NCI-H526 (cell line): Measurements from ENCODE around the gene LILRB5.
"Not testable (repeated sequence)": the region's sequence is repeated elsewhere in the genome, so short reads cannot be mapped to it uniquely, and the experiment has no call there.

Source experiments
- DNase-seq, 2 experiments: peaks; one replicate each; lab custom pipeline; 2025; lab: John Stamatoyannopoulos, UW

LILRB5 gene

GRCh38 chr19:54275951-54276350 lies 18.9 kb upstream of the LILRB5 start:
- no peak for DNase-seq

GRCh38 chr19:54274516-54274915 lies 17.4 kb upstream of the LILRB5 start:
- DNase-seq: not testable (repeated sequence)

GRCh38 chr19:54273821-54274220 lies 16.7 kb upstream of the LILRB5 start:
- DNase-seq: no peak

GRCh38 chr19:54272181-54272580 lies 15.1 kb upstream of the LILRB5 start:
- DNase-seq: not testable (repeated sequence)

GRCh38 chr19:54271587-54271986 lies 14.5 kb upstream of the LILRB5 start:
- not testable (repeated sequence) for DNase-seq

- DNase-seq: no peak
Measured at GRCh38 chr19:54271106-54271505, 14.0 kb upstream of the LILRB5 start.

- no peak for DNase-seq
Measured at GRCh38 chr19:54268936-54269335, 11.9 kb upstream of the LILRB5 start.

GRCh38 chr19:54266133-54266532 lies 9.1 kb upstream of the LILRB5 start:
- DNase-seq: peak; percentile 60 to 94

GRCh38 chr19:54262470-54262869 lies 5.4 kb upstream of the LILRB5 start:
- DNase-seq: no peak

- no peak for DNase-seq
Measured at GRCh38 chr19:54262066-54262465, 5.0 kb upstream of the LILRB5 start.

- no peak for DNase-seq
Measured at GRCh38 chr19:54256250-54257115, 590 bp downstream of the LILRB5 start.

GRCh38 chr19:54255105-54255775 lies 1.8 kb downstream of the LILRB5 start:
- no peak for DNase-seq

- DNase-seq: no peak
Measured at GRCh38 chr19:54254195-54254906, 2.7 kb downstream of the LILRB5 start.

GRCh38 chr19:54253331-54254194 lies 3.5 kb downstream of the LILRB5 start:
- peak in 1 of 2 experiments; percentile 27 for DNase-seq

- no peak for DNase-seq
Measured at GRCh38 chr19:54252845-54253244, 4.2 kb downstream of the LILRB5 start.

- DNase-seq: no peak
Measured at GRCh38 chr19:54252243-54252642, 4.8 kb downstream of the LILRB5 start.

- DNase-seq: no peak
Measured at GRCh38 chr19:54248016-54248601, 9.0 kb downstream of the LILRB5 start.

GRCh38 chr19:54247106-54247930 lies 9.8 kb downstream of the LILRB5 start:
- DNase-seq: no peak

GRCh38 chr19:54245936-54246335 lies 11.1 kb downstream of the LILRB5 start:
- no peak for DNase-seq

GRCh38 chr19:54243809-54244208 lies 13.3 kb downstream of the LILRB5 start:
- not testable (repeated sequence) for DNase-seq
